Neutrophil (primary cell): ENCODE measurements around the gene TASP1.

Experiments
- H3K27ac ChIP-seq: fragments of 200-600 bp; sonication (generic); 2 replicates; pipeline ENCODE4 v1.5.1; 2016; ENCODE audit warnings: mild to moderate bottlenecking, moderate library complexity
- H3K27me3 ChIP-seq: fragments of 200-600 bp; sonication (generic); 2 replicates; pipeline ENCODE4 v1.6.0; 2016; ENCODE audit warnings: mild to moderate bottlenecking
- H3K36me3 ChIP-seq: fragments of 200-600 bp; sonication (generic); 2 replicates; pipeline ENCODE4 v1.5.1; 2017
- H3K4me1 ChIP-seq, 2 experiments: fragments of 200-600 bp in 1 of 2; sonication (generic) in 1 of 2; 1 replicate in 1 of 2; 2 replicates in 1 of 2; pipeline versions ENCODE4 v1.5.1 to v1.6.1; 2013 to 2016; ENCODE audit warnings: low read depth in 1 of 2, low read length in 1 of 2, mild to moderate bottlenecking in 1 of 2, moderate library complexity in 1 of 2; ENCODE audit not compliant: control insufficient read depth in 1 of 2, insufficient read depth in 1 of 2
- H3K4me3 ChIP-seq, 2 experiments: fragments of 200-600 bp in 1 of 2; sonication (generic) in 1 of 2; 1 replicate in 1 of 2; 2 replicates in 1 of 2; pipeline ENCODE4 v1.5.1; 2013 to 2016; ENCODE audit warnings: low read depth in 1 of 2, low read length in 1 of 2, mild to moderate bottlenecking in 1 of 2, moderate library complexity in 1 of 2
- H3K9me3 ChIP-seq: fragments of 200-600 bp; sonication (generic); 2 replicates; pipeline ENCODE4 v1.5.1; 2016
- CTCF ChIP-seq: fragments of 200-600 bp; sonication (generic); IDR thresholded peaks from 2 replicates; pipeline ENCODE4 v1.5.1; 2016; ENCODE audit warnings: antibody characterized with exemption

Gene TASP1

GRCh38 chr20:13525225-13525940 lies 113.3 kb downstream of the TASP1 start:
- Histone ChIP-seq H3K27me3 (no peaks in the 10 kb centered on the region), H3K9me3 (no peaks in the 10 kb centered on the region), H3K27ac (no peak overlapping the region), H3K4me1 (no peaks in the 10 kb centered on the region), H3K36me3 (no peaks in the 10 kb centered on the region), H3K4me3 (no peak overlapping the region)
- no peak for TF ChIP-seq CTCF

GRCh38 chr20:13524339-13524738 lies 114.4 kb downstream of the TASP1 start:
- no peak for TF ChIP-seq CTCF
- no peak overlapping the region for H3K27ac ChIP-seq

GRCh38 chr20:13517831-13518230 lies 120.9 kb downstream of the TASP1 start:
- no peaks in the 10 kb centered on the region for H3K4me1 ChIP-seq
- H3K9me3 ChIP-seq: no peaks in the 10 kb centered on the region
- TF ChIP-seq CTCF: no peak
- H3K27ac ChIP-seq: no peak overlapping the region
- H3K4me3 ChIP-seq: no peak overlapping the region
- no peaks in the 10 kb centered on the region for H3K27me3 ChIP-seq
- no peaks in the 10 kb centered on the region for H3K36me3 ChIP-seq

More at GRCh38 chr20:13524339-13524738, 114.4 kb downstream of the TASP1 start:
- Histone ChIP-seq H3K4me3 (no peak overlapping the region), H3K9me3 (no peaks in the 10 kb centered on the region), H3K4me1 (no peaks in the 10 kb centered on the region), H3K27me3 (no peaks in the 10 kb centered on the region), H3K36me3 (no peaks in the 10 kb centered on the region)

GRCh38 chr20:13515796-13516558 lies 122.8 kb downstream of the TASP1 start:
- Histone ChIP-seq H3K4me1 (no peaks in the 10 kb centered on the region), H3K36me3 (no peaks in the 10 kb centered on the region), H3K27ac (no peak overlapping the region), H3K27me3 (no peaks in the 10 kb centered on the region), H3K9me3 (no peaks in the 10 kb centered on the region), H3K4me3 (no peak overlapping the region)
- no peak for TF ChIP-seq CTCF

GRCh38 chr20:13515291-13515690 lies 123.4 kb downstream of the TASP1 start:
- Histone ChIP-seq H3K9me3 (no peaks in the 10 kb centered on the region), H3K27me3 (no peaks in the 10 kb centered on the region), H3K4me3 (no peak overlapping the region), H3K36me3 (no peaks in the 10 kb centered on the region), H3K27ac (no peak overlapping the region), H3K4me1 (no peaks in the 10 kb centered on the region)
- TF ChIP-seq CTCF: no peak
